Smooth muscle cell (in vitro differentiated cells): ENCODE measurements around the gene TPST2. TPM values are rescaled to one million over a fixed set of nuclear protein-coding genes. Genes with fewer than 3 reads are reported as not detected.

Experiments
- DNase-seq: peaks from one replicate; lab custom pipeline; 2025; ENCODE audit not compliant: unreplicated experiment; lab: John Stamatoyannopoulos, UW
- H2AFZ ChIP-seq: fragments of 200-600 bp; sonication (generic); 2 replicates; pipeline ENCODE4 v1.6.0; 2016; ENCODE audit warnings: antibody characterized with exemption, low read depth, mild to moderate bottlenecking
- H3F3A ChIP-seq: fragments of 200-600 bp; sonication (generic); 2 replicates; pipeline ENCODE4 v1.6.0; 2017; ENCODE audit warnings: antibody characterized with exemption, low read depth
- H3K27ac ChIP-seq: fragments of 200-600 bp; sonication (generic); 2 replicates; pipeline ENCODE4 v1.5.1; 2016; ENCODE audit warnings: low read depth, mild to moderate bottlenecking
- H3K27me3 ChIP-seq: fragments of 200-600 bp; sonication (generic); 2 replicates; pipeline ENCODE4 v1.6.1; 2016; ENCODE audit warnings: low read depth, mild to moderate bottlenecking
- H3K36me3 ChIP-seq: fragments of 200-600 bp; sonication (generic); 2 replicates; pipeline ENCODE4 v1.5.1; 2016; ENCODE audit warnings: low read depth
- H3K4me1 ChIP-seq: fragments of 200-600 bp; sonication (generic); 2 replicates; pipeline ENCODE4 v1.5.1; 2016; ENCODE audit warnings: low read depth
- H3K4me2 ChIP-seq: fragments of 200-600 bp; sonication (generic); 2 replicates; pipeline ENCODE4 v1.6.0; 2016; ENCODE audit warnings: mild to moderate bottlenecking
- H3K4me3 ChIP-seq: fragments of 200-600 bp; sonication (generic); 2 replicates; pipeline ENCODE4 v1.5.1; 2016; ENCODE audit warnings: mild to moderate bottlenecking
- H3K79me2 ChIP-seq: fragments of 200-600 bp; sonication (generic); 2 replicates; pipeline ENCODE4 v1.6.0; 2016; ENCODE audit warnings: low read depth, mild to moderate bottlenecking
- H3K9ac ChIP-seq: fragments of 200-600 bp; sonication (generic); 2 replicates; pipeline ENCODE4 v1.6.0; 2016; ENCODE audit warnings: low read depth
- H3K9me3 ChIP-seq: fragments of 200-600 bp; sonication (generic); replicated peaks from 2 replicates; pipeline ENCODE4 v1.5.1; 2016; ENCODE audit warnings: low read depth
- H4K20me1 ChIP-seq: fragments of 200-600 bp; sonication (generic); 2 replicates; pipeline ENCODE4 v1.6.0; 2016; ENCODE audit warnings: low read depth
- CTCF ChIP-seq: fragments of 200-600 bp; sonication (generic); IDR thresholded peaks from 2 replicates; pipeline ENCODE4 v1.5.1; 2017; ENCODE audit warnings: borderline replicate concordance, mild to moderate bottlenecking, antibody characterized with exemption; ENCODE audit not compliant: insufficient read depth, poor library complexity, severe bottlenecking
- WGBS: methylation state at CpG from one replicate; pipeline ENCODE4 v1.1.7; 2016; ENCODE audit warnings: low lambda C conversion rate; 5-methylcytosine and 5-hydroxymethylcytosine counted together
- polyA plus RNA-seq: library from polyadenylated mRNA; unstranded; fragments of >200 nt; fragmentation: Nextera tagmentation; extraction: Ambion mirVana; gene quantifications from 2 replicates; pipeline ENCODE4 v1.2.1, GENCODE V29; 2016
- total RNA-seq: library from RNA; depleted of rRNA; stranded (reverse); fragments of >200 nt; gene quantifications from 2 replicates; pipeline ENCODE4 v1.2.3, GENCODE V29; 2014

The TPST2 gene
- total and polyA plus RNA-seq, 2 experiments from 2014 or later: 44.1 to 48.5 TPM

- Histone ChIP-seq H3K9me3 (no peaks in the 10 kb centered on the region), H3K27me3 (no peaks in the 10 kb centered on the region), H3K9ac (no peak overlapping the region), H3K4me1 (no peaks in the 10 kb centered on the region), H4K20me1 (peaks cover 88% of the 10 kb centered on the region), H3K79me2 (peaks cover 72% of the 10 kb centered on the region), H3K27ac (no peak overlapping the region), H3K4me3 (no peak overlapping the region), H3K4me2 (no peak overlapping the region), H3F3A (peaks cover 3% of the 10 kb centered on the region), H3K36me3 (no peaks in the 10 kb centered on the region), H2AFZ (no peak overlapping the region)
- no peak for DNase-seq
- 53% methylated on average over 13 of the region's 13 CpGs for WGBS
- no peak for TF ChIP-seq CTCF
Observed at GRCh38 chr22:26580240-26580962, 9.5 kb downstream of the TPST2 start.

GRCh38 chr22:26579331-26579886 lies 10.5 kb downstream of the TPST2 start:
- H3K79me2 ChIP-seq: peaks cover 80% of the 10 kb centered on the region

GRCh38 chr22:26577081-26577480 lies 12.9 kb downstream of the TPST2 start:
- Histone ChIP-seq H3K79me2 (peaks cover 79% of the 10 kb centered on the region), H3K9ac (no peak overlapping the region), H3F3A (no peaks in the 10 kb centered on the region), H3K4me3 (no peak overlapping the region), H3K36me3 (no peaks in the 10 kb centered on the region), H3K27me3 (no peaks in the 10 kb centered on the region), H4K20me1 (peaks cover 96% of the 10 kb centered on the region), H3K27ac (no peak overlapping the region), H3K4me1 (no peaks in the 10 kb centered on the region), H3K4me2 (no peak overlapping the region), H2AFZ (no peak overlapping the region), H3K9me3 (no peaks in the 10 kb centered on the region)
- no peak for DNase-seq
- over 99% methylated on average over 7 of the region's 7 CpGs for WGBS
- TF ChIP-seq CTCF: no peak

More at GRCh38 chr22:26579331-26579886, 10.5 kb downstream of the TPST2 start:
- H2AFZ ChIP-seq: no peak overlapping the region
- H3K9ac ChIP-seq: no peak overlapping the region
- no peak overlapping the region for H3K27ac ChIP-seq
- peaks cover 3% of the 10 kb centered on the region for H3F3A ChIP-seq
- no peaks in the 10 kb centered on the region for H3K36me3 ChIP-seq
- no peaks in the 10 kb centered on the region for H3K27me3 ChIP-seq
- no peaks in the 10 kb centered on the region for H3K4me1 ChIP-seq
- no peak for TF ChIP-seq CTCF
- H3K4me3 ChIP-seq: no peak overlapping the region
- no peaks in the 10 kb centered on the region for H3K9me3 ChIP-seq
- H4K20me1 ChIP-seq: peaks cover 88% of the 10 kb centered on the region
- no peak overlapping the region for H3K4me2 ChIP-seq
- WGBS: 82% methylated on average over 10 of the region's 10 CpGs
- DNase-seq: no peak
